Left ventricle myocardium inferior (tissue), 1 donor: ENCODE data around the gene SERHL2. TPM values are rescaled to one million over a fixed set of nuclear protein-coding genes. Genes with fewer than 3 reads are reported as not detected.
"Not testable (repeated sequence)": the region's sequence is repeated elsewhere in the genome, so short reads cannot be mapped to it uniquely, and the experiment has no call there.

Experiments
- DNase-seq: peaks from one replicate; pipeline ENCODE4 v3.0.0-alpha.2; 2020
- H3K27ac ChIP-seq: fragments of 200-600 bp; replicated peaks from 2 replicates; pipeline ENCODE4 v1.8.0; 2021
- H3K27me3 ChIP-seq: fragments of 200-600 bp; 2 replicates; pipeline ENCODE4 v1.8.0; 2021; ENCODE audit warnings: low read depth
- H3K36me3 ChIP-seq: fragments of 200-600 bp; 2 replicates; pipeline ENCODE4 v1.8.0; 2021
- H3K4me1 ChIP-seq: fragments of 200-600 bp; 2 replicates; pipeline ENCODE4 v1.8.0; 2021
- H3K4me3 ChIP-seq: fragments of 200-600 bp; 2 replicates; pipeline ENCODE4 v1.8.0; 2021; ENCODE audit warnings: mild to moderate bottlenecking, moderate library complexity
- H3K9me3 ChIP-seq: fragments of 200-600 bp; replicated peaks from 2 replicates; pipeline ENCODE4 v1.8.0; 2021
- intact Hi-C: fragments of 100-400 bp; cut with micrococcal nuclease; formaldehyde crosslinking; loops from one replicate; pipeline ENCODE4 v1.11.0; 2022
- total RNA-seq: library from RNA; stranded (reverse); fragmentation: NEBNext Ultra II Directional; extraction: Animal tissue kit (Norgen Biotek cat#: 25700); gene quantifications from one replicate; pipeline ENCODE4 v1.2.1, GENCODE V29; 2021
- TF ChIP-seq, protein P1 (sequence below): fragments of 200-600 bp; IDR thresholded peaks from 2 replicates; pipeline ENCODE4 v1.8.0; 2021; ENCODE audit warnings: antibody characterized with exemption, mild to moderate bottlenecking, borderline replicate concordance
- donor health status: DM: no; HTN: yes; CAD: no; lungs with severe emphysema.

SERHL2 gene
- total RNA-seq, 1 donor from 2014 or later, result 3.5 TPM

DNA sequence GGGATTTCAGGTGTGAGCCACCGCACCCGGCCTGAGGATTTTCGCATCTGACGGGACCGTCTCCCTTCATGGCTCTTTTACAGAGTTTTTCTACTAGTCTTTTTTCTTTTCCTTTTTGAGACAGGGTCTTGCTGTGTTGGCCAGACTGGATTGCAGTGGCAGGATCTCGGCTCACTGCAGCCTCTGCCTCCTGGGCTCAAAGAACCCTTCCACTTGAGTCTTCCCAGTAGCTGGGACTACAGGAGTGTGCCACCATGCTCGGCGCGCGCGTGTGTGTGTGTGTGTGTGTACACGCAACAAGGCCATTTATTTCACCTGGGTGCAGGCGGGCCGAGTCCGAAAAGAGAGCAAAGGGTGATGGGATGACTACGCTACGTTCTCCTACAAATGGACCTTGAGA, 10.9 kb downstream of the SERHL2 start:
- Histone ChIP-seq H3K27me3 (no peaks in the 10 kb centered on the region), H3K36me3 (peaks cover 20% of the 10 kb centered on the region), H3K9me3 (no peaks in the 10 kb centered on the region), H3K4me3 (no peak overlapping the region), H3K27ac (no peak overlapping the region), H3K4me1 (peaks cover 16% of the 10 kb centered on the region)
- TF ChIP-seq, protein P1, sequence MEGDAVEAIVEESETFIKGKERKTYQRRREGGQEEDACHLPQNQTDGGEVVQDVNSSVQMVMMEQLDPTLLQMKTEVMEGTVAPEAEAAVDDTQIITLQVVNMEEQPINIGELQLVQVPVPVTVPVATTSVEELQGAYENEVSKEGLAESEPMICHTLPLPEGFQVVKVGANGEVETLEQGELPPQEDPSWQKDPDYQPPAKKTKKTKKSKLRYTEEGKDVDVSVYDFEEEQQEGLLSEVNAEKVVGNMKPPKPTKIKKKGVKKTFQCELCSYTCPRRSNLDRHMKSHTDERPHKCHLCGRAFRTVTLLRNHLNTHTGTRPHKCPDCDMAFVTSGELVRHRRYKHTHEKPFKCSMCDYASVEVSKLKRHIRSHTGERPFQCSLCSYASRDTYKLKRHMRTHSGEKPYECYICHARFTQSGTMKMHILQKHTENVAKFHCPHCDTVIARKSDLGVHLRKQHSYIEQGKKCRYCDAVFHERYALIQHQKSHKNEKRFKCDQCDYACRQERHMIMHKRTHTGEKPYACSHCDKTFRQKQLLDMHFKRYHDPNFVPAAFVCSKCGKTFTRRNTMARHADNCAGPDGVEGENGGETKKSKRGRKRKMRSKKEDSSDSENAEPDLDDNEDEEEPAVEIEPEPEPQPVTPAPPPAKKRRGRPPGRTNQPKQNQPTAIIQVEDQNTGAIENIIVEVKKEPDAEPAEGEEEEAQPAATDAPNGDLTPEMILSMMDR, result no peak
- intact Hi-C loops, result no loop called here
- no peak for DNase-seq

DNA sequence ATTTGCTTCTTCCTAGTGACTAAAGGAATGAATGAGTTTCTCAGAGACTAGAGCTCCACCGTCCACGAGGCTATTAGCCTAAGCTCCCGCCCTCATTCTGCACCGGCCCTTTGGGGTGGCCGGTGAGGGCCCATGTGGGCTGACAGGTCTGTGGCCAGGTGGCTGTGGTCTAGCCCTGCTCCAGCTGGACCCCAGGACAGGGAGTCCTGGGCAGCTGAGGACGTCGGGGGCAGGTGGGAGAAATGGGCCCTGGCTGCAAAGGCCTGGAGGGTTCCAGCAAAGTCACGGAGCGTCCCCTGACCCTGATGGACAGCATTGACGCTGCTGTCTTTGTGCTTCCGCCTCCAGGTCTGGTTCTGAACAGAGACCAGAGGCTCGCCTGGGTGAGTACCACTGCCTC, 12.2 kb downstream of the SERHL2 start:
- H3K4me1 ChIP-seq, result peaks cover 16% of the 10 kb centered on the region
- H3K27ac ChIP-seq, result no peak overlapping the region
- no peaks in the 10 kb centered on the region for H3K9me3 ChIP-seq
- intact Hi-C loops, result no loop called here
- H3K4me3 ChIP-seq, result no peak overlapping the region
- peaks cover 26% of the 10 kb centered on the region for H3K36me3 ChIP-seq
- TF ChIP-seq, protein P1, result no peak
- H3K27me3 ChIP-seq, result no peaks in the 10 kb centered on the region
- no peak for DNase-seq

DNA sequence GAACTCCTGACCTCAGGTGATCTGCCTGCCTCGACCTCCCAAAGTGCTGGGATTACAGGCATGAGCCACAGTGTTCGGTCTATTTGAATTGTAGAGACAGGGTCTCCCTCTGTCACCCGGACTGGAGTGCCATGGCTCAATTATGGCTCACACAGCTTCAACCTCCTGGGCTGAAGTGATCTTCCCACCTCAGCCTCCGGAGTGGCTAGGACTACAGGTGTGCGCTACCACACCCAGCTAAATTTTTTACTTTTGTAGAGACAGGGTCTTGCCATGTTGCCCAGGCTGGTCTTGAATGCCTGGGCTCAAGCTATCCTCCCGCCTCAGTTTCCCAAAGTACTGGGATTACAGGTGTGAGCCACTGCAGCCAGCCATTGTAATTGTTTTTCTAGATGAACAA, 14.2 kb downstream of the SERHL2 start:
- H3K27me3 ChIP-seq, DNase-seq, intact Hi-C loops, H3K4me3 ChIP-seq, H3K4me1 ChIP-seq, H3K27ac ChIP-seq, H3K9me3 ChIP-seq: not testable (repeated sequence)
- H3K36me3 ChIP-seq, result peaks cover 36% of the 10 kb centered on the region

DNA sequence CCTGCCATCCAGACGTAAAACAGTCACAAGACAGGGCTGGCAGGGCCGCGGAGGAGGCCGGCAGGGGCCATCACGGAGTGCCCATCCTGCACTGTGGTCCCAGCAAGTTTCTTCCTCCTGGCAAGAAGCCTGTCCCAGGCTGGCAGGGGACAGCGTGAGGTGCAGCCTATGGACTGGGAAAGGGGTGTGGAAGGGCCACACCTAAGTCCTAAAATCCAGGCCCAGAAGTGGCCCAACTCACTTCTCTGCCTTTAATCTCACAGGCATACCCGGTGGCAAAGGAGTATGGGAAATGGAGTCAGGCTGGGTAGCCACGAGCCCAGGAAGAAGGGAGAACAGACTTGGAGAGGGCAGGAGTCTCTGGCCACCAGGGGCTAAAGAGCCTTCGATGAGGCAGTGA, 16.8 kb downstream of the SERHL2 start:
- peaks cover 44% of the 10 kb centered on the region for H3K36me3 ChIP-seq
- intact Hi-C loops, H3K4me3 ChIP-seq, DNase-seq, H3K27me3 ChIP-seq, H3K9me3 ChIP-seq, H3K27ac ChIP-seq, H3K4me1 ChIP-seq: not testable (repeated sequence)

DNA sequence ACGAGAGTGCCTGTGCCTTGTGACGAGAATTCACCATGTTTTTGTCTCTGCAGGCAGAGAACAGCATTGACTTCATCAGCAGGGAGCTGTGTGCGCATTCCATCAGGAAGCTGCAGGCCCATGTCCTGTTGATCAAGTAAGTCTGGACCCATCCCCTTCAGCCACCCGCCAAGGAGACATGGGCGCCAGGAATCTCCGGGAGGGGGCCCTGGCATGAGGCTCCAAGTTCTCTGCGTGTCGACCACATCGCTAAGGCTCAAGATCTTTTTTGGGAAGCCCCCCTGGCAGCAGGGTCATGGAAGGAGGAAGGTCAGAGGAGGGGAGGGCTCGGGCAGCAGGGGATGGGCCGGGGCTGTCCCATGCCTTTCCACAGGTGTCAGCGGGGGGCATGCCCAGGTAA, 17.3 kb downstream of the SERHL2 start:
- intact Hi-C loops, H3K27me3 ChIP-seq, DNase-seq, H3K4me3 ChIP-seq, H3K27ac ChIP-seq, H3K4me1 ChIP-seq, H3K9me3 ChIP-seq: not testable (repeated sequence)
- H3K36me3 ChIP-seq, result peaks cover 40% of the 10 kb centered on the region

DNA sequence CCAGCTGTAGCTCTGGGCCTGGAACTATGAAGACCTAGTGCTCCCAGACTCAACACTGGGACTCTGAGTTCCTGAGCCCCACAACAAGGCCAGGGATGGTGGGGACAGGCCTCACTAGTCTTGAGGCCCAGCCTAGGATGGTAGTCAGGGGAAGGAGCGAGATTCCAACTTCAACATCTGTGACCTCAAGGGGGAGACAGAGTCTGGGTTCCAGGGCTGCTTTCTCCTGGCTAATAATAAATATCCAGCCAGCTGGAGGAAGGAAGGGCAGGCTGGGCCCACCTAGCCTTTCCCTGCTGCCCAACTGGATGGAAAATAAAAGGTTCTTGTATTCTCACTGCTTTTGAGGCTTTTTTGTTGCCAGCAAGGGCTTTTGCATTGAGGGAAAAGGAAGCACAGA, 20.3 kb downstream of the SERHL2 start:
- TF ChIP-seq, protein P1, result peak; percentile 34
- intact Hi-C loops, result not testable (repeated sequence)

DNA sequence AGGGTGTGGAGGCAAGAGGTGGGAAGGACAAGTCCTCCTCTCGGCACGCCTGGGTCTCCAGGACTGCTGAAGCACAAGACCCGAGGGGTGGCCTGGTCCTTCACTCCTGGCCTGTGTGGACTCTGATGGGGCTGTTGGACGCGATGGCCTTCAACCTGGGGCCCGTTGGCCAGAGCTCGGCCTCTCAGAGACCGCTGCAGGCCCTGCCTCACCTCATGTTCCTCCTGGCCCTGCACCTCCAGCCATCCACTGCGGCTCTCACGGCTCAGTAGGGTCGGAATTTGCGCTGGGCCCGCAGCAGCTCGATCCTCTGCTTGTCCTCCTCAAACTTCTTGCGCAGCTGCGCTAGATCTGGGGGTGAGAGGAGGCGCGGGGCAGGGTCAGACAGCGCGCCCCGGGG, 20.7 kb downstream of the SERHL2 start:
- Histone ChIP-seq H3K27ac (peak overlapping the region; percentile 57), H3K36me3 (peaks cover 57% of the 10 kb centered on the region)
- H3K9me3 ChIP-seq, H3K4me1 ChIP-seq, H3K4me3 ChIP-seq, intact Hi-C loops, H3K27me3 ChIP-seq, DNase-seq: not testable (repeated sequence)

More for the DNA sequence above, 20.3 kb downstream of the SERHL2 start:
- DNase-seq, H3K4me3 ChIP-seq, H3K27me3 ChIP-seq, H3K9me3 ChIP-seq, H3K4me1 ChIP-seq: not testable (repeated sequence)
- peak overlapping the region; percentile 57 for H3K27ac ChIP-seq
- peaks cover 57% of the 10 kb centered on the region for H3K36me3 ChIP-seq

DNA sequence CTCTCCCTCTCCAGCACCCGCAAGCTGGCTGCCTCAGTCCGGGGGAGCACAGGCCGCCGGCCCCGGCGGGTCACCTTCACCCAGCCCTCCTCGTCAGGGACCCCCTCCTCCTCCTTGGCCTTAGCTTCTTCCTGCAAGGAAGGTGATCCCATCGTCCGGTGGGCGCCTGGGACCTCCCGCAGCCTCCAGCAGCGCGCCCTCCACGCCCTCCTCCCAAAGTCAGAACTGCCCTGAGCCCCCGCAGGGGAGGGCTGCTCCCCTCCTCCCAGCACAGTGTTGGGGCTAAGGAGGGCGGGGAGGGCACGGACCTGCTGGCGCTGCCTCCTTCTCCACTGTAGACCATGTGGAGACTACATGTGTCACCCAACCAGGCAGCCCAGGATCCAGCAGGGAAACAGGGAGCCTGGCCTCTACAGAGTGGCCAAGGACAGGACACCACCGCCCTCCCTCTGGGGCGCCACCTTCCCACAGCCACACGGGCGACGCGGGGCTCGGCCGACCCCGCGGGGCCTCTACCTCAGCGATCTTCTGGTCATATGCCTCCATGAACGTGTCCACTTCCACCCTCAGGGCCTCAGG, 22.3 kb downstream of the SERHL2 start:
- DNase-seq, H3K4me3 ChIP-seq, intact Hi-C loops, H3K27ac ChIP-seq, H3K27me3 ChIP-seq, H3K9me3 ChIP-seq: not testable (repeated sequence)
- Histone ChIP-seq H3K4me1 (peaks cover 12% of the 10 kb centered on the region), H3K36me3 (peaks cover 56% of the 10 kb centered on the region)

DNA sequence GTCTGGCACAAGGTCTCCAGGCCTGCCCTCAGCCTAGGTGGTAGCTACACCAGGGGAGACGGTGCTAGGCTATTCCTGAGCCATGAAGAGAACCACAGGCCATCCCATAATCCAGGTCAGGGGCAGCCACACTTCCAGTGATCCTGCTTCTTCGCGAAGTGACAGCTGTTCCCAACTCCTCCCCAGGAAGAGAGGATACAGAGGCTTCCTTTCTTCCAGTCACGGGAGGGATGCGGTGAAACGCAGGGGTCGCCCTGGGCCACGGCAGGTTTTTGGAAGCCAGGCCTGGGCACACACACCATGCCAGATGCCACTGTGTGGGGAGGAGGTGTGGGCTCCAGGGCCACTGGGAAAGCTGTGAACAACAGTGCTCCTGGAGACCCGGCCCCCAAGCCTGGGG, 23.4 kb downstream of the SERHL2 start:
- H3K27ac ChIP-seq, intact Hi-C loops, DNase-seq, H3K27me3 ChIP-seq, H3K4me3 ChIP-seq, H3K9me3 ChIP-seq: not testable (repeated sequence)
- peaks cover 20% of the 10 kb centered on the region for H3K4me1 ChIP-seq
- peaks cover 52% of the 10 kb centered on the region for H3K36me3 ChIP-seq
